NCI-H2227 (cell line): ENCODE data around the gene GPR146.

Experiments
- DNase-seq: peaks from one replicate; lab custom pipeline; 2025; ENCODE audit not compliant: unreplicated experiment; lab: John Stamatoyannopoulos, UW

The GPR146 gene

DNA sequence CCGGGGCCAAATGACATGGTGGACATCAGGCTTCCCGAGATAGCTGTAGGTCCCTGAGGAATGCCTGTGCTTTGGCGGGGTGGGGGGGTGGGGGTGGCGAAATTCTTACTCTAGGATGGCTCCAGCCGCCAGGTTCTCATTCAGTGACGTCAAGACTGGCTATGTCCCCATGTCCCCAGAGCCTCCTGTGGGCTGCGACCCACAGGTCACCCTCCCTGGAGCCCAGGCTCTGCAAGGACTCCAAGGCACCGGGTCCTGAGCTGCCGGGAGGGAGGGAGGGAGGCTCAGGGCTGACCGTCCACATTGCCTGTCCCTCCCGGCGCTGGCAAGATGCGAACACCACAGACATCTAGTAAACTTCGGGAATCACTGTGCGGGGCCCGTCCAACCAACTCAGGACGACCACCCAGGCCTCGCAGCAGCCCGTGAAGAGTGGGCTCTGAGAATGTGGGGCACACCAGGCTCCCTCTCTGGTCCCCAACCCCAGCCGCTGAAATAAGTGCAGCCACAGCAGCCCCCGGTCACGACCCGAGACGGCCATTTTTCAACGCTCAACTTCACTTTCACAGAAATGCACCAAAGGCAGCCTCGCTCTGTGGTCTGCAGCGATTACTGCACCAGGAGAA is 12.6 kb downstream of the GPR146 start:
- DNase-seq, result no peak

DNA sequence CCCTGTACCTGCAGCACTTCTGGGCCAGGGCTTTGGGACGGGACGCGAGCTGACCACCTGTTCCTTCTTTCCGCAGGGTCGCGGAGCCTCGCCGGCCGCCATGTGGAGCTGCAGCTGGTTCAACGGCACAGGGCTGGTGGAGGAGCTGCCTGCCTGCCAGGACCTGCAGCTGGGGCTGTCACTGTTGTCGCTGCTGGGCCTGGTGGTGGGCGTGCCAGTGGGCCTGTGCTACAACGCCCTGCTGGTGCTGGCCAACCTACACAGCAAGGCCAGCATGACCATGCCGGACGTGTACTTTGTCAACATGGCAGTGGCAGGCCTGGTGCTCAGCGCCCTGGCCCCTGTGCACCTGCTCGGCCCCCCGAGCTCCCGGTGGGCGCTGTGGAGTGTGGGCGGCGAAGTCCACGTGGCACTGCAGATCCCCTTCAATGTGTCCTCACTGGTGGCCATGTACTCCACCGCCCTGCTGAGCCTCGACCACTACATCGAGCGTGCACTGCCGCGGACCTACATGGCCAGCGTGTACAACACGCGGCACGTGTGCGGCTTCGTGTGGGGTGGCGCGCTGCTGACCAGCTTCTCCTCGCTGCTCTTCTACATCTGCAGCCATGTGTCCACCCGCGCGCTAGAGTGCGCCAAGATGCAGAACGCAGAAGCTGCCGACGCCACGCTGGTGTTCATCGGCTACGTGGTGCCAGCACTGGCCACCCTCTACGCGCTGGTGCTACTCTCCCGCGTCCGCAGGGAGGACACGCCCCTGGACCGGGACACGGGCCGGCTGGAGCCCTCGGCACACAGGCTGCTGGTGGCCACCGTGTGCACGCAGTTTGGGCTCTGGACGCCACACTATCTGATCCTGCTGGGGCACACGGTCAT is 13.3 kb downstream of the GPR146 start:
- DNase-seq, result no peak

DNA sequence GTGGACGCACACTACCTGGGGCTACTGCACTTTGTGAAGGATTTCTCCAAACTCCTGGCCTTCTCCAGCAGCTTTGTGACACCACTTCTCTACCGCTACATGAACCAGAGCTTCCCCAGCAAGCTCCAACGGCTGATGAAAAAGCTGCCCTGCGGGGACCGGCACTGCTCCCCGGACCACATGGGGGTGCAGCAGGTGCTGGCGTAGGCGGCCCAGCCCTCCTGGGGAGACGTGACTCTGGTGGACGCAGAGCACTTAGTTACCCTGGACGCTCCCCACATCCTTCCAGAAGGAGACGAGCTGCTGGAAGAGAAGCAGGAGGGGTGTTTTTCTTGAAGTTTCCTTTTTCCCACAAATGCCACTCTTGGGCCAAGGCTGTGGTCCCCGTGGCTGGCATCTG is 14.0 kb downstream of the GPR146 start:
- no peak for DNase-seq

DNA sequence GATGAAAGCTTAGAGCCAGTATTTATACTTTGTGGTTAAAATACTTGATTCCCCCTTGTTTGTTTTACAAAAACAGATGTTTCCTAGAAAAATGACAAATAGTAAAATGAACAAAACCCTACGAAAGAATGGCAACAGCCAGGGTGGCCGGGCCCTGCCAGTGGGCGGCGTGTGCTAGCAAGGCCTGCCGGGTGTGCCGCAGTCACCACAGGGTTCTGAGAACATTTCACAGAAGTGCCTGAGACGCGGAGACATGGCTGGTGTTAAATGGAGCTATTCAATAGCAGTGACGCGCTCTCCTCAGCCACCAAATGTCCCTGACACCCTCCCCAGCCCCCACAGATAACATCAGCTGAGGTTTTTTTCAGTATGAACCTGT is 14.5 kb downstream of the GPR146 start:
- DNase-seq, result no peak

DNA sequence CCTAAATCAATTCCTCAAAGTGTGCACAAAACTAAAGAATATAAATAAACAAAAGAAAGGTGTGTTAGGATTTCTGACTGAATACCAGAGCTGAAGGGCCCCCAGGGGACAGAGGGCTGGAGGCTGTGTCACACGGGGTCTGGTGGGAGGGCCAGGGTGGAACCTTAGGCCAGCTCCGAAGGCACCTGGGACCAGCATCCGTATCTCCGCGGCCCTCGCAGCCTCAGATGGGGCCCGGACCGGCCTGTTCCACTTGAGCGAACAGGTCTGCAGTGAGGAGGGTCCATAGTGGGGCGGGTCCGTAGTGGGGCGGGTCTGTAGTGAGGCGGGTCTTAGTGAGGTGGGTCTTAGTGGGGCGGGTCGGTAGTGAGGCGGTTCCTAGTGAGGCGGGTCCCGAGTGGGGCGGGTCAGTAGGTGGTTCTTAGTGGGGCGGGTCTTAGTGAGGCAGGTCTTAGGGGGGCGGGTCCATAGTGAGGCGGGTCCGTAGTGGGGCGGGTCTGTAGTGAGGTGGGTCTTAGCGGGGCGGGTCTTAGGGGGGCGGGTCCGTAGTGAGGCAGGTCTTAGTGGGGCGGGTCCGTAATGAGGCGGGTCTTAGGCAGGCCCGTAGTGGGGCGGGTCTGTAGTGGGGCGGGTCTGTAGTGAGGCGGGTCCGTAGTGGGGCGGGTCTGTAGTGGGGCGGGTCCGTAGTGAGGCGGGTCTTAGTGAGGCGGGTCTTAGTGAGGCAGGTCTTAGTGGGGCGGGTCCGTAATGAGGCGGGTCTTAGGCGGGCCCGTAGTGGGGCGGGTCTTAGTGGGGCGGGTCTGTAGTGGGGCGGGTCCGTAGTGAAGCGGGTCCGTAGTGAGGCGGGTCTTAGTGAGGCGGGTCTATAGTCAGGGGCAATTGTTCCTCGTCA is 15.1 kb downstream of the GPR146 start:
- no peak for DNase-seq

DNA sequence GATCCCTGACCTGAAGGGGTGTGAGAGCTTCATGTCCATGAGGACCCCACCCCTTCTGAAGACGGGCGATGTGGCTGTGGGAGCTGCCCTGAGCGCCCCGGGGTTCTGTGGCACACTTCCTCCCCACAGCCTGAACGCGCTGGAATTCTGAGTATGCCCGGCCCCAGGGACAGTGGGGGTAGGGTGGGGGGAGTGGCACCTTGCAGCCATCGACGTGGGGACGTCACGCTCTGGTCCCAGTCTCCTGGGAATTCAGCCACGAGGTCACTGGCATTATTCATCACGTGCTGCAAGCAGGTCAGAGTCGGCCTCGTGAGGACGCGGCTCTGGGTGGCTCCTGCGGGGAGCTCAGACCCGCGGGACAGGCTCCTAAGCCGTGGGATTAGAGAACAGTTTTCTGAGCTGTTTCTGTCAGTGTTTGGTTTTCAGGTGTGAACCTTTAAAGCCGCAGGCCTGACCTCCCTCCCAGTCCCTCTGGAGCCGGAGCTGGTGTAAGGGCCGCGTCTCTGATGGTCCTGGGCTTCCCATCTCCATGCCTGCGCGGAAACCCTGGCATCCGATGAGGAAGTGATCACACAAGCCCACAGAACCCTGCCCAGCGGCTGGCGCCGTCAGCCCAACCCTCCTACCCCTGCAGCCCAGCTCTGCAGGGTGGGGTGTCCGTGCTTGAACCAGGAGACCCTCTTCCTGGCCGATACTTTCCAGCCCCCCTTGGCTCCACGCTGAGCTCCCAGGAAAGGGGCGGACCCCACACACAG is 16.1 kb downstream of the GPR146 start:
- no peak for DNase-seq

DNA sequence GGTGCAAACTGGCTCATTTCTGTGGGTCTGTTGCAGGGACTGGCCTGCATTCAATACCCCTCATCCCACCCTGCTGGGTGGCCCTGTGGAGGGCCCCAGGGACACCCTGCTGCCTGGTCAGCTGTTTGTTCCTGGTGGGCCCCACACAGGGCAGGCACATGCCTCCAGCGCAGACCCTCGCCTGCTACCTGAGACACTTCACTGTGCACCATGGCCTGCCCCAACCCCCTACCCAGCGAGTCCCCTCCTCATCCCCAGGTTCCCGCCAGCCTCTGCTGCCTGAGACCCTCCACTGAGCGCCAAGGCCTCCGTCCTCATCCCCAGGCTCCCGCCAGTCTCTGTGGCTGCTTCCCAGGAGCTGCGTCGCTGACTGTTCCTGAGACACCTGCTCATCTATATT is 16.8 kb downstream of the GPR146 start:
- no peak for DNase-seq

DNA sequence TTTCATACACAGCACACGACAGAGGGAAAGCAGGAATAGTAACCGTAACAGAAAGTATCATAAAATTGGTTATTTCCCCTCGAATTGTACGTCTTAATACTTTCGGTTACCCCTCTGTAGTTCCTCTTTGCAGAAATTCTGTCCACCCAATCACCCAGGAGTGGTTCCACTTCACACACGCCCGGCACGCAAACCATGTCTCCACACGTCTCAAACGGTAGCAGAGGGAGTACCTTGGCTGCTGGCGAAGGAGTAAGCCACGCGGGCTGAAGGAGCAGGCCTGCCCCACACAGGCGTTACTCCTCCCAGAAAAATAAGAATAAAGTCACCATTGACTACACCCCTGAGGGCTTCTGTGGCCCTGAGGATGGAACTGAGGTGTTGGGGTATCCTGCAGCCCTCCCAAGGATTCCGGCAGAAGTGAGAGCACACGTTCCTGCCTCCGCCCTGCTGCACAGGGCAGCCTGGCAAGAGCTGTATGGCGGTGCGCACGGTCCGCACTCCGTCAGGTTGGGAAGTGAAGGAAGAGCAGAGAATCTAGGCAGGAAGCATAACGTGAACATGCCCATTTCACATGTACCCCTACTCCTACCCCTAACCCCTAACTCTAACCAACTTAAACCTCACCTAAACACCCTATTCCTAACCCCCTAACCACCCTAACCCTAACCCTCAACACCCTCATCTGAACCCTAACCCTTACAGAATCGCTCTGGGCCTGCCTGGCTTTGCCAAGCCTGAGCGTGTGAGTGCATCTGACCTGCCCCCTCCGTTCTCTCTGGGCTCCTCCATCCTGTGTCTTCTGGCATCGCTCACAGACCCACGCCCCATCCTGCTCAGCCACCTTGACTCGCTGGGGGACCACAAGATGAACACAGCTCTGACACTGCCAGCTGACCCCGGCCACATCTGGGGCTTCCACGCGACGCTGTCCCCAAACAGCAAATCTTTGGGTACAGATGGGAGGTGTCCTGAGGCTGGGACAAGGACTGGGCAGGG is 18.2 kb downstream of the GPR146 start:
- no peak for DNase-seq

DNA sequence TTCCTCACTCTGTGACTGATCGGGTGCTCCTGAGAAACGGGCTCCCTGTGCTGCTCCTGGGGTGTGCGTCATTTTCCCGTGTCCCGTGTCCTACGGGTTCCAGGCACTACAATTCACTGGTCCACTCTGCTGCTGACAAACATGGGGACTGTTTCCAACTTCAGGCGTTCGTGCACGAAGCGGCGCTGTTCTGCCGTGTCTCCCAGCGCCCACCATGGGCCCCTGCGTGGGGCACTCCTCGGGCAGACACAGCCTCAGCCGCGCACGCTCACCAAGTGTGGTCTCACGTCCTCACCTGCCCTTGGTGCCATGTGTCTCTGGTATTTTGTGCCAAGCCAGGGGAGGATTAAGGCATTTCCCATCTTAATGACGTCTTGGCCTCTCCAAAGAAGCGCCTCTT is 19.0 kb downstream of the GPR146 start:
- DNase-seq, result no peak

DNA sequence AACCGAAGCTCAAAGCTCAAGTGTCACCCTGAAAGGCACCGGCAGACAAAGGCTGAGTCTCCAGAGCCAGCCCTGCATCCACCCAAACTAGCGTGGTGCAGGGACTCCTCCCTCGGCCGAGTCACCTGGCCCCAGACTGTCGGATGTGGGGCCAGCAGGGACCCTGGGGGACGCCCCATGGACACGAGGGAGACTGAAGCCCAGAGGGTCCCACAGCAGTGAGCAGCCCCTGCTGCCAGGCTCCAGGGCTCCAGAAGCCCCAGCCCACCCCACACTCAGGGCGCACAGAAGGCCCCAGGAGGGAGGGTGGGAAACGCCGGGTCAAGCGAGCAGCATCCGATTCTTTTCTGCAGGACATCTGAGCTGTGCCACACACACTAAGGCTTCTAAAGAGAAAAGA is 20.2 kb downstream of the GPR146 start:
- no peak for DNase-seq

DNA sequence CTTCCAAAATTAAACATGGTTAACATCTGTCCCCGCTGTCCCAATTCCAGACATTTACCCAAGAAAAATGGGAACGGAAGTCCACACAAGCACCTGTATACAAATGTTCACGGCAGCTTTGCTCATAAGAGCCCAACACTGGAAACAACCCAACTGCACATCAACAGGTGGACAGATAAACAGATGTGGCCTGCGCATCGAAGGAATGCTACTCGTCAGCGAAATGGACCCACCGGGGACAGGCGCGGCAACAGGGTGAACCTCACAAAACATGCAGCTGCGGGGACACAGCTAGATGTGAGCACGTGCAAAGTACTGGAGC is 20.9 kb downstream of the GPR146 start:
- no peak for DNase-seq

DNA sequence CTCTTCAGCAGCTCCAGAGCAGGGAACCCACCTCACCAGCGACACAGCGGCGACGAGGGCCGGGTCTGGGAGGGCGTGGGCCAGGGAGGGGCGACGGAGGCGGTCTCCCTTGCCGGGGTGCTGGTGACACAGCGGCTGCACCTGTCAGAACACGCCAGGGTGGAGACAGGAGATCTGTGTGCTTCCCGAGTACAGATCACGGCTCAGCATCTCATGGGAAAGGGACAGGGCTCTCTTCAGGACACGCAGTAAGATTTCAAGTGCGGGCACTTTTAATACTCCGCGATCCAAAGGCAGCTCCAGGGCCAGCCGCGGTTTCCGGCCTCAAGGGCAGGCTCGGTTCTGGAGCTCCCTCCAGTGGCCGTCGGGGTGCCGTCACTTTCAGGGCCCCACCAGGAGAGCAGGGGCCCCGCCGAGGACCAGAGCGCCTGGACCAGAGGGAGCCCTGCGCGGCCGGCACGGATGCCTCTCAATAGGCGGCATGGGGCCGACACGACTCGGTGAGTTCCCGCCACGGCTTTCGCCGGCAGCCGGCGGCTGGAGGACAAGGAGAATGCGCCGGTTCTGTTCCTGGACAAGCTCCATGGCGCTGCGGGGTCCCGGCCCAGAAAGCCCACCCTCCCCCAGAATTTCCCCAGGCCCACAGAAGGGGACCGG is 21.4 kb downstream of the GPR146 start:
- no peak for DNase-seq

DNA sequence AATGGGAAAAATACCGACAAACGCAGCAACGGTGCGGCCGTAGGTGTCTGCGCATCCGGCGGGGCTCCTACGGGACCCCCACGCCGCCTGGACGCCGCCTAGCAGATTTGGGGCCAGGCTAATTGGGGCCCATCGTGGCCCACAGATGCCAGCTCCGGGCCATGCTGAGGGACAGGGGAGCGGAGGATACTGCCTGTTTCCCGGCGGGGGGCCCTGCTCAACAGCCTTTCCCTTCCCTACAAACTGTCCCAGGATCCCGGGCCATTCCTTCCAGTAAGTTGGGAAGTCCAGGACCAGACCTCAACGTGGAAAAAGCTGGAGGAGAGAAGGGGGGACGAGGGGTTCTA is 21.9 kb downstream of the GPR146 start:
- DNase-seq, result no peak

DNA sequence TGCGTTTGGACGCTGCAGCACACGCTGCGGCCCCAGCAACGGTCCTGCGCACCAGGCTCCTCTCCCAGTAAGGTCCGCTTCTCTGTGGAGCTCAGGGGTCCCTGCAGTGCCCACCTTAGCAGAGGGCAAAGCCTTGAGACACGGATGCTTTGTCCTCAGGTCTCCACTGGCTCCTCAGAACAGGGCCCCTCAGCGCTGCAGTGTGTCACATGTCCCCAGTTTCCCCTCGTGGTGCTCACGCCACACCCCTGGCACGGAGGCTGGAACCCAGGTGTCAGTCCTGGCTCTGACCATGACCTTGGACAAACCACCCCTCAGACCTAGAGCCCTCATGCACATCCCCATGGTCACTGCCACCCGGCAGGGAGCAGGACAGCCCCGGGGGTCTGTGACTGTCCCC is 23.7 kb downstream of the GPR146 start:
- no peak for DNase-seq

DNA sequence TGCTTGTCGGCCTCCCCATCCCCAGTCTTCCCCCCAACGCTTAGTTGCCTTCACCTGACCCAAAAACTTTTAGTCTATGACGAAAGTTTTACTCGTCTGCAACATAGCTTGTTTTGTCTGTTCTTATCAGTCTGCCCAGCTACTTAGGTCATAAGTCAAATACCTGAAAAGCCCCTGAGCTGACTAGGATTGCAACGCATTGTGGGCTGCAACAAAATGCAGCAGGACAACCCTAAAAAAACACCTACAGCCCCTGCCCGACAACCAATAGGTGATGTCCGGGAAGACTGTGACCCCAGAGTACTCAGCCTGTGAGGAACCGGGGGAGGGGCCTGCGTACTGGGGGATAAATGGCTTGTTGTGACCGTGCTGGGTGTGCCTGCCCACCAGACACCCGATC is 24.3 kb downstream of the GPR146 start:
- no peak for DNase-seq

DNA sequence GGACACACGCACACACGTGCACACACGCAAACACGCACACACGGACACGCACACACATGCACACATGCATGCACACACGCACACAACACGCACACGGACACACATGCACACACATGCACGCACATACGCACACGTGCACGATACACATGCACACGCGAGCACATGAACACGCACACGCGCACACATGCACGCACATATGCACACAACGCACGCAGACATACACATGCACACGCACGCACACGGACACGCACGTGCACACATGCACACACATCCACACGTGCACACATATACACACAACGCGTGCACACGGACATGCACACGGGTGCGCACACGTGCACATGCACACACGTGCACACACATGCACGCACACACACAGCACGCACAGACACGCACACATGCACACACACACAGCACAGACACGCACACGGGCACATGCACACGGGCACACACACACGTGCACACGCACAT is 26.2 kb downstream of the GPR146 start:
- DNase-seq, result no peak

DNA sequence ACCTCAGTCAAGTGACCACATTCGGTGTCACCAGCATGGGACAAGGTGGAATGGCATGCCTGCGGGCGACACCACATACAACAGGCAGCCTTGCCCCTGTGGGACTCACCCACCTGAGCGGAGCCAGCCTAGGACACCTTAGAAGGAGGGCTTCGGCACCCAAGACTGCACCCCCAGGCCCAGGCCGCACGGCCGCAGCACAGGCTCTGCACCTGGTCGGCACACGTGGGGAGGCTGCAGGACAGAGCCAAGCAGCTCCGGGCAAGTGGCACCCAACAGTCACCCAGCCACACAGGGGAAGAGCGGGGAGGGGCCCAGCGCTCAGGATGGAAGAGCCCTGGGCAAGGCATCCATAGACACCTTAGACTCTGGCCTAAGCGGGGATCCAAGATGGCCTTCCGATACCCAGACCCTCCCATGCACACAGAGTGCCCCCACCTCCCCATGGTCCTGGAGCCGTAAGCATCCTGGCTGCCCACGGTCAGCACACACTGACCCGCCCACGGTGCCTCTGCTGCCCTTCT is 27.4 kb downstream of the GPR146 start:
- DNase-seq, result no peak

DNA sequence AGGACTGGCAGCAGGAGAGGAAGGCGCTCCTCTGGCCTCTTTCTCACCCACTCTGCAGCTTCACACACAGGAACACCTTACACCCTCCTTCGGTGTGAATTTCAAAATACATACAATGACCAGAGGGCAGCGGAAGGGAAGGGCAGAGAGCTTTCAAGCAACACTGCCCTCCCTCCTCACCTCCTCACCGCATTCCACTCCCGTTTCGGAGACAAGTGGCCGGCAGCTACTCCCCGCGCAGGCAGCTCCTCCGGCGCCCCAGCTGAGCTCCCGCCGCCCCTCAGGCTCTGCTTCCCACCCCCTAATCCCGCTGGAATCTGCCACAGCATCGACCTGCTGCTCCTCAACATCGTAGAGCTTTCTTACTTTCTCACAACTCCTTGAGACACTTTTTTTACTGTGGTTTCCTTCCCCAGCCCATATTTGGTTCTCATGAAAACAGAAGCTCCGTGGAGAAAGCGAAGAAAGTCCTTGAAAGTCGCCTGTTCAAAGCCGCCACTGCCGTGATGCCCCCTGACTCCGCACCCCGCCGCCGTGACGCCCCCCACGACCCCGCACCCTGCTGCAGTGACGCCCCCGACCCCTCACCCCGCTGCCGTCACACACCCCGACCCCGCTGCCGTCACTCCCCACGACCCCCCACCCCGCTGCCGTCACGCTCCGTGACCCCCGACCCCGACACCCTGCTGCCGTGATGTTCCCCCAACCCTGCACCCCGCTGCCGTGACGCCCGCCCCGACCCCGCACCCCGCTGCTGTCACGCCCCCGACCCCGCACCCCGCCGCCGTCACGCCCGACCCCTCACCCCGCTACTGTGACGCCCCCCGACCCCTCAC is 29.0 kb downstream of the GPR146 start:
- DNase-seq, result no peak
